Testis (tissue), 2 donors: ENCODE data around the gene AJM1.

ENCODE experiments used
- CTCF ChIP-seq, 3 experiments: fragments of 450-650 bp in 2 of 3; fragments of 200-600 bp in 1 of 3; sonication (generic) in 1 of 3; IDR thresholded peaks; one replicate each; pipeline ENCODE4 v1.5.1; 2016 to 2019; ENCODE audit warnings: antibody characterized with exemption in 3 of 3, mild to moderate bottlenecking in 2 of 3, moderate library complexity in 1 of 3
- POLR2A ChIP-seq: fragments of 450-650 bp; IDR thresholded peaks from one replicate; pipeline ENCODE4 v1.6.1; 2017; ENCODE audit warnings: antibody characterized with exemption, mild to moderate bottlenecking, moderate library complexity

DNA sequence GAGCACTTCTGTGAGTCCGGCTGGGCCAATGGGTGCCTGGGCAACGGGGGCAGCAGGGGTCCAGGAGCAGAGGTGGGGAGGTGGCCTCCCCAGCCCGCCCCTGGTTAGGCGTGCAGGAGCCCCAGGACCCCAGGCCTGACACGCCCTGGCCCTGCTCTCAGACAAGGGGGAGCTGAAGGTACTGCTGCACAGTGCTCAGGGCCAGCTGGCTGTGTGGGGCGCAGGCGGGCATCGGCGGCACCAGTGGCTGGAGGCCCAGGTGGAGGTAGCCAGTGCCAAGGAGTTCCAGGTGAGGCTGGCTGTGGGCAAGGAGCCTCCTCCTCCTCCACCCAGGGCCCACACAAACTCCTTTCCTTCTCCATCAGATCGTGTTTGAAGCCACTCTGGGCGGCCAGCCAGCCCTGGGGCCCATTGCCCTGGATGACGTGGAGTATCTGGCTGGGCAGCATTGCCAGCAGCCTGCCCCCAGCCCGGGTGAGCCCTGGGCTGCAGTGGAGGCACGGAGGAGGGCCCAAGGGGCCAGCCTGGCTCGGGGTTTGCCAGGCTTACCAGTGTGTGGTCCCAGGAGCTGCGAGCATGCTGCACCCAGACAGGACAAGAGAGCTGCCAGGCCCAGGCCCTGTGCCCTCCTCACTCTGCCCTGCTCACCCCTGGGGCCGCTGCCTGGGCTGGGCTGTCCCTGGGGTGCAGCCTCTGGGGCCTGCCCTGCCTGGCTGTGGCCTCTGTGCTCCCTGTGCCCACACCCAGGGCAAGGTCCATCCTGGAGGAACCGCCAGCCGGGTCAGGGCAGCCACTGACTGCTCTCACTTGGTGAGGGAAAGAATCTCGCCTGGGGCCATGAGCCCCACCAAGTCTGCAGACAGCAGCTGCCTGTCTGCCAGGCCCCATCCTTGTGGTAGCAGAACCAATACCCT lies 16.8 kb downstream of the AJM1 start:
- no peak for TF ChIP-seq CTCF (IDR thresholded peaks at IDR 0.05)
- TF ChIP-seq POLR2A, result no peak
